ENCODE measurements around the gene STXBP2. TPM values are rescaled to one million over a fixed set of nuclear protein-coding genes. Genes with fewer than 3 reads are reported as not detected.
A peak's percentile ranks its signal among the peaks of the same experiment; 100 is the strongest.

Gene STXBP2
- total RNA-seq, 1 donor from 2014 or later, result 122 TPM

GRCh38 chr19:7650148-7650547, 13.2 kb downstream of the STXBP2 start:
- no peak for DNase-seq (ENCODE audit: low spot score)

- peak; percentile 91 for DNase-seq (ENCODE audit: low spot score)
Observed at GRCh38 chr19:7652061-7652641, 15.2 kb downstream of the STXBP2 start.

DNA sequence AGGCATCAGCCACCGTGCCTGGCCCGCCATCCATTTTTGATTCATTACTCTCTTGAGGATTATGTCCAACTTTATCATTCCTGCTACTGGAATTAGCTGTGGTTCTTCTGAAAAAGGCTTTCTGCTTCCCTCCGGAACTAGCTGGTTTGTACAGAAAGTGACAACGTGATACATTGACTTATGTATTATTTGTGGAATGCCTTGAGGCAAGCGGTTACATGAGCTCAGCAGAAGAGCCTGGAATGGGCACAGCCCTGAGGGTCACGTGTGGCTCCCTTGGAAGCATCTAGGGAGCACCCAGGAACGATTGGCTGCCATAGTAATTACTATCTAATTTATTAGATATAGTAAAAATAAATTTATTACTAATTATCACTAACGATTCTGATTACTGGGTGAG, 17.5 kb downstream of the STXBP2 start:
- DNase-seq (ENCODE audit: low spot score), result no peak

GRCh38 chr19:7655581-7655980, 18.7 kb downstream of the STXBP2 start:
- no peak for DNase-seq (ENCODE audit: low spot score)

- no peak for DNase-seq (ENCODE audit: low spot score)
Observed at GRCh38 chr19:7657131-7657751, 20.3 kb downstream of the STXBP2 start.

- DNase-seq (ENCODE audit: low spot score), result no peak
Observed at GRCh38 chr19:7658219-7658686, 21.3 kb downstream of the STXBP2 start.

GRCh38 chr19:7661744-7662538, 25.0 kb downstream of the STXBP2 start:
- DNase-seq (ENCODE audit: low spot score), result no peak

- no peak for DNase-seq (ENCODE audit: low spot score)
Observed at GRCh38 chr19:7662657-7663056, 25.7 kb downstream of the STXBP2 start.

- no peak for DNase-seq (ENCODE audit: low spot score)
Observed at GRCh38 chr19:7663706-7664105, 26.8 kb downstream of the STXBP2 start.

GRCh38 chr19:7665076-7665475, 28.2 kb downstream of the STXBP2 start:
- no peak for DNase-seq (ENCODE audit: low spot score)

DNA sequence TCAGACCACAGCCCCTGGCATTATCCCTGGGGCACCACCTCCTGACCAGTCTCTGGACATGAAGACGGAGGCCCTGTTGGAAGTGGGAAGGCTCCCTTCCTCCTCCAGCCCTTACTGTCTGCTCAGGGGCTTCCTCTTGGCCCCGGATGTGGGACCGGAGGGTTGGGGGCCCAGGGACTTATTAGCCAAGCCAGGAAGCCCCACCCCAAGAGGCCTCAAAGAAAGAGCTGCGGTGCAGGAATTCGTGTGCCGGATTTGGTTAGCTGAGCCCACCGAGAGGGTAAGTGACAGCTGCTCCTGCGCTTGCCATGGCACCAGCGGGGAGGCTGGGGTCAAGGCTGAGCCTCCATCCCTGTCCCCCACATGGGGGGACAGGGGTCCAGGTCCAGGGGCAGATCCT, 31.9 kb downstream of the STXBP2 start, which contains the start of gene RETN:
Gene RETN, plus strand, starts transcription at position 208 of the 400 bp plus-strand sequence. CDS start 278 bp downstream, outside the sequence.
- DNase-seq (ENCODE audit: low spot score), result no peak

- DNase-seq (ENCODE audit: low spot score), result no peak
Observed at GRCh38 chr19:7669641-7670040, 32.7 kb downstream of the STXBP2 start.

GRCh38 chr19:7670150-7670783, 33.4 kb downstream of the STXBP2 start:
- DNase-seq (ENCODE audit: low spot score), result no peak

DNA sequence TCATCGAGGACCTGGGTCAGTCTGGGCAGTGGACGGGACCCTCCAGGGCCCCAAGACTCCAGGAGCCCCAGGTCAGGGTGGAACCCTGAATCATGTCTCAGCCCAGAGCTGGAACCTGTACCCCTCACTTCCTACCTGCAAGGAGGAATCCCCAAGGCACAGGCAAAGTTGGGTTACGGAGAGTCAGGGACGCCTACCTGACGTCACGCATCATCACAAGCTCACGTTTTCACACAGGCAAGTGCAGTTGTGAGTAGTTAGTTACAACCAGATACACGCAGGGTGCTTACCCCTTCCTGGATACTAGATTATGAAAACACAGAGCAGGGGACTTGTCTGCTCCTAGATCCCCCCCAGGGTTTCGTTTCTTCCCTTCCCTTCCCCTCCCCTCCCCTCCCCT, 33.9 kb downstream of the STXBP2 start:
- no peak for DNase-seq (ENCODE audit: low spot score)

- DNase-seq (ENCODE audit: low spot score), result no peak
Observed at GRCh38 chr19:7672522-7672921, 35.6 kb downstream of the STXBP2 start.

DNA sequence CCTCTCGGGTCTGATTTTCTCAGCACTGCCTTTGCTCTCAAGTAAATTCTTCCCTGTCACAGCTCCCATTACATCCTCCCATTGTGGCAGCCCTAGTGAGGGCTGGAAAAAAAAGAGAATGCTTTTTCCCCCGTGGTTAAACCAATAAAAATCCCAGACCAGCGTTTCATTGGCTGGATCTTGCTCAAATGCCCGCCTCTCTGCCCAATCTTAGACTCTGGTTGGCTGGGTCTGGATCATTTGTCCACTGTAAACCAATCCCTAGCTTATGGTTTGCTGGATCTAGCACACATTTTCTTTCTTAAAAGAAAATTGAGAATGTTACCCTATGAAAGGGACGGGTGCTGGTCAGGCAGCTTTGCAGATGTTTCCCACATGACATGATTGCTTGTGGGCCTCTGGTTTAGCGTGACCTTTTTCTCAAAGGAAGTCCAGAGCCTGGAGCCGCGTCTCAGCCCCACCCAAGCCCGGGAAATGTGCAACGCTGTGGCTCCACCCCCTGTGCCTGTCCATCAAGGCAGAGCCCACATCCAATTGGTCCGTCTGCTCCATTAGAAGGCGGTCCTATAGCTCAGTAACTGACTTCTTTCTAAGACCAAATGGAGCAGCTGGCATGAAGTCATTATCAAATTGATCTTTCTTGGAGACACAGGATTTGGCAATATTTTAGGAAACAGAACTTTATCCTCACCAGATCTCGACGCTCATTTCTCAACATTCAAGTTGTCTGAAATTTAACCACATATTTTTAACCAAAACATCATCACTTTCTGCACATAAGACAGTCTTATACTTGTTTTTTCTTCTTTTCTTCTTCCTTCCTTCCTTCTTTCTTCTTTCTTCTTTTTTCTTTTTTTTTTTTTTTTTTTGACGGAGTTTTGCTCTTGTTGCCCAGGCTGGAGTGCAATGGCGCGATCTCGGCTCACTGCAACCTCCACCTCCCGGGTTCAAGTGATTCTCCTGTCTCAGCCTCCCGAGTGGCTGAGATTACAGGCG, 37.4 kb downstream of the STXBP2 start:
- peak; percentile 70 for DNase-seq (ENCODE audit: low spot score)

GRCh38 chr19:7676376-7676775, 39.5 kb downstream of the STXBP2 start:
- DNase-seq (ENCODE audit: low spot score), result no peak

- DNase-seq (ENCODE audit: low spot score), result no peak
Observed at GRCh38 chr19:7676854-7677253, 39.9 kb downstream of the STXBP2 start, which contains the start of gene MCEMP1. Gene MCEMP1 (plus strand): TSS chr19:7677090. CDS start chr19:7677121, 31 bp downstream.

DNA sequence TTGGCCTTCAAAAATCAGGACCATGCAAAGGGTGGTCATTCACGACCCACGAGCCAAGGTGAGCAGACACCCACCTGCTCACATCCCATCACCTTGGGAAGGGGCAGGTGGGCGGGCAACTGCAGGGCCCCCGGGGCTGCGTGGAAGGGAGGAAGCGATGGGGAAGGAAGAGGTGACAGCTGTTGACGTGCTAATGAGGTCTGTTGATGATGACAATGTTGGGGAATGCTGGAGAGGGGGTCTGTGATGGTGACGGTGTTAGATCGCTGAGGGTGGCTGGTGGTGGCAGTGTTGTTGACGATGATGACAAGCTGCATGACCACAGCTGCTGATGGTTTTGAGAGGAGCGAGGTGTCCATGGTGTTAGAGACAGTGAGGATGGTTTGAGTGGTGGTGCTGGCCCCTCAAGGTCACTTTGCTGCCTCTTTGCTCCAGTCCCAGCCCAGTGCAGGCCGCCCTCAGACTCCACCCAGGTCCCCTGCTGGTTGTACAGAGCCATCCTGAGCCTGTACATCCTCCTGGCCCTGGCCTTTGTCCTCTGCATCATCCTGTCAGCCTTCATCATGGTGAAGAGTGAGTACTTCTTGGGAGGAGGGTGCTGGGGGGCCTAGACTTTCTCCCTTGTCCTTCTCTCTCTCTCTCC, 40.9 kb downstream of the STXBP2 start:
- no peak for DNase-seq (ENCODE audit: low spot score)

DNA sequence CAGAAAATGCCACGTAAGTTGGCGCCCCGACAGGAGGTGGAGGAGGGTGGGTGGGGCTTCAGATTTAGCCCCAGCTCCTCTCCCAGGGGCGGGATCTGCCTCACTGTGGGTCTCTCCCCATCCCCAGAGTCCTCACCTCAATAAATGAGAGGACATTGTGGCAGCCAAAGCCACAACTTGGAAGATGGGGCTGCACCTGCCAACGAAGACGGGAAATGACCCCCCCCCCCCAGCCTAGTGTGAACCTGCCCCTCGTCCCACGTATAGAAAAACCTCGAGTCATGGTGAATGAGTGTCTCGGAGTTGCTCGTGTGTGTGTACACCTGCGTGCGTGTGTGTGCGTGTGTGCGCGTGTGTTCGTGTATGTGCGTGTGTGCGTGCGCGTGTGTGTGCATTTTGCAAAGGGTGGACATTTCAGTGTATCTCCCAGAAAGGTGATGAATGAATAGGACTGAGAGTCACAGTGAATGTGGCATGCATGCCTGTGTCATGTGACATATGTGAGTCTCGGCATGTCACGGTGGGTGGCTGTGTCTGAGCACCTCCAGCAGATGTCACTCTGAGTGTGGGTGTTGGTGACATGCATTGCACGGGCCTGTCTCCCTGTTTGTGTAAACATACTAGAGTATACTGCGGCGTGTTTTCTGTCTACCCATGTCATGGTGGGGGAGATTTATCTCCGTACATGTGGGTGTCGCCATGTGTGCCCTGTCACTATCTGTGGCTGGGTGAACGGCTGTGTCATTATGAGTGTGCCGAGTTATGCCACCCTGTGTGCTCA, 42.3 kb downstream of the STXBP2 start:
- DNase-seq (ENCODE audit: low spot score), result peak; percentile 61

Data from ureter (tissue), 1 donor.